ENCODE data around the gene TBC1D22A. TPM values are rescaled to one million over a fixed set of nuclear protein-coding genes. Genes with fewer than 3 reads are reported as not detected.

Gene TBC1D22A
- polyA plus RNA-seq, 1 donor (not counting 4 experiments of a cell fraction or from before 2014, with no cell fraction given): 20.9 TPM

GRCh38 chr22:47195156-47195483 is 432.7 kb downstream of the TBC1D22A start:
- DNase-seq (ENCODE audit: low read depth, low spot score): no peak
- H3K9me1 ChIP-seq (ENCODE audit: control insufficient read depth, extremely low read depth, insufficient read depth, low read length): no peaks in the 10 kb centered on the region
- dilution Hi-C loops (cut with MboI; ENCODE audit: extremely low pct_ligation_motif_present, low sequenced_read_pairs): no loop called here
- no peak overlapping the region for H2AFZ ChIP-seq (ENCODE audit: control insufficient read depth, low read length)
- no peak overlapping the region for H3K4me3 ChIP-seq (ENCODE audit: control insufficient read depth in 2 of 3, extremely low read depth in 1 of 3, insufficient read depth in 2 of 3, low read depth in 1 of 3, low read length in 3 of 3)
- no peaks in the 10 kb centered on the region for H3K36me3 ChIP-seq (ENCODE audit: control insufficient read depth in 2 of 2, extremely low read depth in 1 of 2, insufficient read depth in 2 of 2, low read length in 2 of 2)
- H3K4me1 ChIP-seq (ENCODE audit: control insufficient read depth, extremely low read depth, insufficient read depth, low read length): no peaks in the 10 kb centered on the region
- no peak overlapping the region for H3K27ac ChIP-seq (ENCODE audit: control insufficient read depth, insufficient read depth, low read length)
- H3K9me3 ChIP-seq (ENCODE audit: control insufficient read depth, low read depth, low read length): no peaks in the 10 kb centered on the region
- no peak overlapping the region for H3K9ac ChIP-seq (ENCODE audit: control insufficient read depth, extremely low read depth, insufficient read depth, low read length)
- no peak for TF ChIP-seq EZH2 (IDR thresholded peaks at IDR 0.05; ENCODE audit: low read length)
- TF ChIP-seq CTCF (optimal IDR thresholded peaks at IDR 0.05 in 1 of 3, IDR thresholded peaks at IDR 0.05 in 1 of 3, conservative IDR thresholded peaks at IDR 0.05 in 1 of 3; ENCODE audit: extremely low read depth in 1 of 3, insufficient read depth in 2 of 3, low read length in 3 of 3): no peak
- no peak overlapping the region for H3K4me2 ChIP-seq (ENCODE audit: control insufficient read depth, extremely low read depth, insufficient read depth, low read depth, low read length)
- H3K27me3 ChIP-seq (ENCODE audit: control insufficient read depth, extremely low read depth, insufficient read depth, low read length): peaks cover 9% of the 10 kb centered on the region
- H3K79me2 ChIP-seq (ENCODE audit: control insufficient read depth, insufficient read depth, low read length): no peaks in the 10 kb centered on the region
- FAIRE-seq: no peak
- H4K20me1 ChIP-seq (ENCODE audit: control insufficient read depth, extremely low read depth, insufficient read depth, low read length): no peaks in the 10 kb centered on the region

GRCh38 chr22:47195484-47196165 is 433.2 kb downstream of the TBC1D22A start:
- Histone ChIP-seq H2AFZ (ENCODE audit: control insufficient read depth, low read length) (no peak overlapping the region), H3K79me2 (ENCODE audit: control insufficient read depth, insufficient read depth, low read length) (no peaks in the 10 kb centered on the region), H3K9me3 (ENCODE audit: control insufficient read depth, low read depth, low read length) (no peaks in the 10 kb centered on the region), H3K4me2 (ENCODE audit: control insufficient read depth, extremely low read depth, insufficient read depth, low read depth, low read length) (no peak overlapping the region), H4K20me1 (ENCODE audit: control insufficient read depth, extremely low read depth, insufficient read depth, low read length) (no peaks in the 10 kb centered on the region), H3K4me3 (ENCODE audit: control insufficient read depth in 2 of 3, extremely low read depth in 1 of 3, insufficient read depth in 2 of 3, low read depth in 1 of 3, low read length in 3 of 3) (no peak overlapping the region), H3K9me1 (ENCODE audit: control insufficient read depth, extremely low read depth, insufficient read depth, low read length) (no peaks in the 10 kb centered on the region), H3K27ac (ENCODE audit: control insufficient read depth, insufficient read depth, low read length) (no peak overlapping the region), H3K9ac (ENCODE audit: control insufficient read depth, extremely low read depth, insufficient read depth, low read length) (no peak overlapping the region), H3K36me3 (ENCODE audit: control insufficient read depth in 2 of 2, extremely low read depth in 1 of 2, insufficient read depth in 2 of 2, low read length in 2 of 2) (no peaks in the 10 kb centered on the region), H3K27me3 (ENCODE audit: control insufficient read depth, extremely low read depth, insufficient read depth, low read length) (peaks cover 9% of the 10 kb centered on the region), H3K4me1 (ENCODE audit: control insufficient read depth, extremely low read depth, insufficient read depth, low read length) (no peaks in the 10 kb centered on the region)
- TF ChIP-seq CTCF (optimal IDR thresholded peaks at IDR 0.05 in 1 of 3, IDR thresholded peaks at IDR 0.05 in 1 of 3, conservative IDR thresholded peaks at IDR 0.05 in 1 of 3; ENCODE audit: extremely low read depth in 1 of 3, insufficient read depth in 2 of 3, low read length in 3 of 3): no peak
- TF ChIP-seq EZH2 (IDR thresholded peaks at IDR 0.05; ENCODE audit: low read length): no peak
- DNase-seq (ENCODE audit: low read depth, low spot score): no peak
- no peak for FAIRE-seq
- dilution Hi-C loops (cut with MboI; ENCODE audit: extremely low pct_ligation_motif_present, low sequenced_read_pairs): no loop called here

Data from keratinocyte (primary cell).